DMS153 (cell line): ENCODE measurements around the gene ATP1A2.

Source experiments
- DNase-seq: peaks from one replicate; lab custom pipeline; 2025; lab: John Stamatoyannopoulos, UW

The ATP1A2 gene

GRCh38 chr1:160171980-160172379, 56.4 kb downstream of the ATP1A2 start:
- no peak for DNase-seq

DNA sequence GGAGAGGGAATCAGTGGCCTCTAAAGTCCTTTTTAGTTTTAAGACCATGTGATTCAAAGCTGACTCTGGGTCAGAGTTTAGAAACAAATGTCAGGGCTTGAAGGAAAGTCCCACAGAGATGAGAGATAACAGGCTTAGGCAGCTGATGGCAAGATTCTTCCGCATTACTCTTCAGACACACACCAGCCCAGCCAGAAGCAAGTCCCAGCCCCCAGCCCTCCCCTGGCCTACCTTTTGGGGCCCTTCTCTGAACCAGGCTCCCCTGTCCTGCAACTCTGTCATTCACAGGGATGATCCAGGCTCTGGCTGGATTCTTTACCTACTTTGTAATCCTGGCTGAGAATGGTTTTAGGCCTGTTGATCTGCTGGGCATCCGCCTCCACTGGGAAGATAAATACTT, 61.7 kb downstream of the ATP1A2 start:
- DNase-seq: no peak

DNA sequence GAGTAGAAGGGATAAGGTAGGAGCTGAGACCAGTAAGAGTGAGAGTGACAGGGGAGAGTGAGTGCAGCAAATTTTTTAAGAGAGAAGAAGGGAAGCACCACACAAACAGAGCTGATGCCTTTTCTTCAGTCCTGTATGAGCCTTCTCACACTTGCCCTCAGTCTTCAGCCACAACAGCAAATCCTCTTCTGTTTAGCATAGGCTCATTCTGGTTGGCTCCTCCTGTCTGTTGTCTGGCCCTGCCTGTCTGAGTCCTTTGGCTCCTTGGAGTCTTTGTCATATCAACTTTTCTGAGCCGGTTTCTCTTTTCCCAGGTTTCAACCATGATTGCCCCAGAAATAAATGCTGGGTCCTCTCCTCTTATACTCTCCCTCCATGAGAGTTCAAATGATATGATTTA, 62.1 kb downstream of the ATP1A2 start:
- no peak for DNase-seq

- no peak for DNase-seq
These were observed 63.2 kb downstream of the ATP1A2 start for GRCh38 chr1:160178731-160179130.

- no peak for DNase-seq
These were observed 63.8 kb downstream of the ATP1A2 start for GRCh38 chr1:160179336-160179735.

- DNase-seq: no peak
These were observed 70.7 kb downstream of the ATP1A2 start for GRCh38 chr1:160186246-160186645.

- DNase-seq: no peak
These were observed 71.2 kb downstream of the ATP1A2 start for GRCh38 chr1:160186729-160187128.

- DNase-seq: no peak
These were observed 71.8 kb downstream of the ATP1A2 start for GRCh38 chr1:160187407-160187806.

DNA sequence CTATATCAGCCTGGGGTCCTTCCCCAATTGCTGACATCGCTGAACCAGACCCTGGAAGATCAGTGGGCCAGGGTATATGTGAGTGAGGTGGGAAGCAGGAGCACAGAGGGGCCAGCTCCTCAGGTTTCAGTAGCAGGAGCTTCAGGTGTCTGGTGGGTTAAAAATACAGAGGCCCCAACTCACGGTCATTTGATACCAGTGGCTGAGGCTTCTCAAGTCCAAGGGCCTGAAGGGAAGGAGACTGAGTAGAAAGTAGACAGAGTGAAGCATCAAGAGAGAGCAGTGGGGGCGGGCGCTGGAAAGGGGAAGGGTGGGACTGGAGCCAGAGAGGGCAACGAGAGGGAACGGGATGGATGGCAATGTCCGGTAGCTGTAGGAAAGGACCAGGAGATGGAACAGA, 72.8 kb downstream of the ATP1A2 start:
- DNase-seq: no peak

DNA sequence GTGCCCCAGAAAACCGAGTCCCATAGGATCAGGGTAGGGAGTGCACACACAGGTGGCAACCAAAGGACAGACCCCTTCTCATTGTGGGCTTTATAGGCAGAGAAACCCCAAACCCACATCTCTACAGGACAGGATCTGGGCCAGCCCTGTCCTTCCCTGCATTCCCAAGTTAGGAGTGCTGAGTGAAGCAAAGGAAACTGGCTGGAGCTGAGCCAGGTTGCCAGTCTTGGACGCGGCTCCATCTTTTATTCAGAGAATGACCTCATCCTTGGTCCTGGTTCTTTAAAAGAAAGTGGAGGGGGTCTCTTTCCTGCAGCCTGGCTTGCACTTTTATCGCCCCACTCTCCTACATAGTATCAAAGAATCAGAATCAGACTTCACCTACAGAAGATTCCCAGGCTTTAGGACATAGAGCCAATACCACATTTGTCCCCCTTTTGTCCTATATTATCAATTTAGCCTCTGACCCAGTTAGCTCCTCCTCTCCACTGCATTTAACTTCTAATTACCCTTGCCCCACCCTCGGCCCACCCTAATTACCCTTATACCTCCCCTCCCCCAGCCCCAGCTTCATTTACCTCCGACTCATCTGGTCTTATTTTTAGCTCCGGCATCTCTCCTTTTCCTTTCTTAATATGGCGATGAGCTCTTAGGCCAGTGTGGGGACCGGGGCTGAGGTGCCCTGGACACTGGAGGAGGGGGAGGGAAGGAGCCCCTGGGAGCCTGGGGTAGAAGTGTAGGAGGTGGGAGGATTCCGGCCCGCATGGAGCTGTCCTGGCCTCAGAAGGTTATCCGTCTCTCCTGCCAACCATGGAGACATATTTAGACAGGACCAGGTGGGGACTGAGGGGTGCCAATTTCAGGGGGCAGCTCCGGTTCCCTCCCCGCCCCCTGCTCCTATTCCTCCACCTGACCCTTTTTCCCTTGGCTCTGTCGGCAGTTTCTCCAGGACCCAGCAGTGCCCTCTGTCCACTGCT, 74.4 kb downstream of the ATP1A2 start, which contains the start of gene CASQ1:
CASQ1 (plus strand) TSS at position 927 of the 977 bp plus-strand sequence. CDS start 177 bp downstream, outside the sequence.
- DNase-seq: no peak

- no peak for DNase-seq
These were observed 76.2 kb downstream of the ATP1A2 start for GRCh38 chr1:160191756-160192155.

GRCh38 chr1:160192234-160192633, 76.7 kb downstream of the ATP1A2 start:
- DNase-seq: no peak
